GM12801 (cell line): ENCODE measurements around the gene PSME2.

Experiments used
- CTCF ChIP-seq: IDR thresholded peaks from one replicate; pipeline ENCODE4 v1.5.1; 2011; ENCODE audit warnings: control low read depth; ENCODE audit not compliant: insufficient read length; ENCODE audit errors: extremely low read depth

PSME2 gene

GRCh38 chr14:24135584-24135833 is 10.9 kb downstream of the PSME2 start:
- no peak for TF ChIP-seq CTCF

- no peak for TF ChIP-seq CTCF
Observed at GRCh38 chr14:24133735-24134134, 12.7 kb downstream of the PSME2 start.

- no peak for TF ChIP-seq CTCF
Observed at GRCh38 chr14:24132976-24133375, 13.4 kb downstream of the PSME2 start.

- no peak for TF ChIP-seq CTCF
Observed at GRCh38 chr14:24132061-24132685, 14.2 kb downstream of the PSME2 start.

GRCh38 chr14:24131549-24131966 is 14.9 kb downstream of the PSME2 start:
- no peak for TF ChIP-seq CTCF

- no peak for TF ChIP-seq CTCF
Observed at GRCh38 chr14:24130717-24131548, 15.5 kb downstream of the PSME2 start.

GRCh38 chr14:24130380-24130716 is 16.1 kb downstream of the PSME2 start, which contains the start of gene FITM1:
Gene FITM1 (plus strand): TSS chr14:24130659. CDS start chr14:24131564, 905 bp downstream.
- no peak for TF ChIP-seq CTCF
